Panc1 (cell line): Measurements from ENCODE around the gene MFSD6. TPM values are rescaled to one million over a fixed set of nuclear protein-coding genes. Genes with fewer than 3 reads are reported as not detected.
"Not testable (repeated sequence)": the region's sequence is repeated elsewhere in the genome, so short reads cannot be mapped to it uniquely, and the experiment has no call there.

Source experiments
- ATAC-seq: fragments of 200-7000 bp; cut with Tn5 transposase; 2 replicates; pipeline ENCODE4 v1.9.1; 2020; ENCODE audit warnings: mild to moderate bottlenecking, moderate library complexity
- Bru-seq: library from RNA; stranded (reverse); fragments of 400-500 nt; gene quantifications from one replicate; lab custom pipeline; 2021; lab: Mats Ljungman, UMichigan
- BruChase-seq, 2 experiments: library from RNA; stranded (reverse); fragments of 400-500 nt; gene quantifications; one replicate each; lab custom pipeline; 2021; lab: Mats Ljungman, UMichigan
- BruUV-seq: library from RNA; stranded (reverse); fragments of 400-500 nt; replicated peaks from 2 replicates; lab custom pipeline; 2021; lab: Mats Ljungman, UMichigan
- CTCF ChIA-PET: fragments of 300-600 bp; sonication (Branson Sonifier 250); formaldehyde crosslinking; loops from one replicate; lab custom pipeline; 2022; ENCODE audit warnings: antibody characterized with exemption; lab: Charles Lee
- POLR2A ChIA-PET: fragments of 300-600 bp; sonication (Branson Sonifier 250); formaldehyde crosslinking; loops from one replicate; lab custom pipeline; 2022; ENCODE audit warnings: antibody characterized with exemption; lab: Charles Lee
- DNase-seq: peaks from one replicate; pipeline ENCODE4 v3.0.0-alpha.2; 2010; ENCODE audit warnings: low read depth, low spot score
- H3K27ac ChIP-seq: 2 replicates; pipeline ENCODE4 v1.5.1; 2011; ENCODE audit warnings: mild to moderate bottlenecking, low read length, inconsistent platforms
- H3K27me3 ChIP-seq: fragments of 200-500 bp; sonication (Bioruptor generic); 2 replicates; pipeline ENCODE4 v1.6.0; 2014; ENCODE audit warnings: low read length, inconsistent platforms; ENCODE audit not compliant: control insufficient read depth, insufficient read depth
- H3K36me3 ChIP-seq: fragments of 200-500 bp; sonication (Bioruptor generic); 2 replicates; pipeline ENCODE4 v1.5.1; 2014; ENCODE audit warnings: inconsistent platforms, mild to moderate bottlenecking, low read length, moderate library complexity; ENCODE audit not compliant: control insufficient read depth, insufficient read depth
- H3K4me1 ChIP-seq: 2 replicates; pipeline ENCODE4 v1.5.1; 2011; ENCODE audit warnings: inconsistent platforms, mild to moderate bottlenecking, low read length, moderate library complexity; ENCODE audit not compliant: control insufficient read depth, insufficient read depth
- H3K4me3 ChIP-seq, 2 experiments: 2 replicates each; pipeline ENCODE4 v1.5.1; 2011 to 2012; ENCODE audit warnings: low read depth in 2 of 2, low read length in 2 of 2, mild to moderate bottlenecking in 2 of 2, inconsistent platforms in 1 of 2, moderate library complexity in 1 of 2
- H3K9me3 ChIP-seq: fragments of 200-500 bp; sonication (Bioruptor generic); 2 replicates; pipeline ENCODE4 v1.5.1; 2014; ENCODE audit warnings: low read depth, mild to moderate bottlenecking, inconsistent platforms, low read length, moderate library complexity; ENCODE audit not compliant: control insufficient read depth, insufficient read depth
- CTCF ChIP-seq: fragments of 450-650 bp; IDR thresholded peaks from 2 replicates; pipeline ENCODE4 v1.5.1; 2017; ENCODE audit warnings: mild to moderate bottlenecking
- POLR2AphosphoS5 ChIP-seq: IDR thresholded peaks from 2 replicates; pipeline ENCODE4 v1.6.1; 2012; ENCODE audit warnings: mild to moderate bottlenecking, low read depth, low read length, moderate library complexity
- REST ChIP-seq, 2 experiments: IDR thresholded peaks; 2 replicates each; pipeline ENCODE4 v1.6.1; 2011 to 2012; ENCODE audit warnings: low read depth in 2 of 2, control low read depth in 1 of 2, low read length in 1 of 2, mild to moderate bottlenecking in 1 of 2, moderate library complexity in 1 of 2; ENCODE audit not compliant: insufficient read depth in 1 of 2
- SIN3A ChIP-seq: IDR thresholded peaks from 2 replicates; pipeline ENCODE4 v1.6.1; 2012; ENCODE audit warnings: low read depth, mild to moderate bottlenecking, low read length, moderate library complexity, borderline replicate concordance; ENCODE audit not compliant: insufficient read depth
- TCF7L2 ChIP-seq: IDR thresholded peaks from 2 replicates; pipeline ENCODE4 v1.6.1; 2011; ENCODE audit warnings: mild to moderate bottlenecking, low read depth, low read length, inconsistent platforms
- in situ Hi-C: cut with HindIII; loops from 2 replicates; pipeline ENCODE4 v1.10.0; 2016; ENCODE audit warnings: low sequenced_read_pairs, low pct_unique_long_range_greater_than_20kb
- intact Hi-C: fragments of 100-400 bp; cut with micrococcal nuclease; formaldehyde crosslinking; loops from one replicate; pipeline ENCODE4 v1.10.0; 2022; ENCODE audit not compliant: unreplicated experiment
- long read RNA-seq: library from polyadenylated mRNA; unstranded; transcript quantifications from one replicate; pipeline ENCODE4 v2.0.0, GENCODE V29; 2021; ENCODE audit not compliant: unreplicated experiment
- polyA plus RNA-seq: library from polyadenylated mRNA; unstranded; fragments of >200 nt; gene quantifications from one replicate; pipeline ENCODE4 v1.2.1, GENCODE V29; 2012; ENCODE audit warnings: missing spikeins; ENCODE audit not compliant: insufficient read length
- total RNA-seq: library from RNA; stranded (reverse); gene quantifications from one replicate; pipeline ENCODE4 v1.2.1, GENCODE V29; 2021; ENCODE audit not compliant: unreplicated experiment

MFSD6 gene
- total RNA-seq (10.4 TPM), Bru-seq, nascent RNA (percentile 46 among the genes with signal in this experiment), BruChase-seq, experiment 1, labeled RNA remaining after a 2-hour chase (percentile 39 among the genes with signal in this experiment), BruChase-seq, experiment 2, labeled RNA remaining after a 6-hour chase (percentile 50 among the genes with signal in this experiment)
- polyA plus RNA-seq, result 11.9 TPM
- long read RNA-seq, full-length matches to known transcripts, result 4 of 22 reads
- long read RNA-seq, partial matches to known transcripts, result 2 of 22 reads
- long read RNA-seq, other reads (novel, unspliced or antisense), result 16 of 22 reads

- in situ Hi-C loops, result no loop called here
- peaks cover 13% of the 10 kb centered on the region for H3K27me3 ChIP-seq
Measured at GRCh38 chr2:190407662-190408537, at the start of gene MFSD6. Gene MFSD6 (plus strand): TSS chr2:190408355. CDS start chr2:190436030, 27,675 bp downstream.

GRCh38 chr2:190358655-190359448 lies 49.3 kb upstream of the MFSD6 start:
- CTCF ChIA-PET, H3K9me3 ChIP-seq, DNase-seq, BruUV-seq, in situ Hi-C loops, H3K27me3 ChIP-seq, H3K36me3 ChIP-seq, H3K4me3 ChIP-seq, H3K4me1 ChIP-seq, intact Hi-C loops, POLR2A ChIA-PET: not testable (repeated sequence)
- ATAC-seq, result peak; percentile 44
- peak overlapping the region; percentile 41 for H3K27ac ChIP-seq

More at GRCh38 chr2:190407662-190408537, at the start of gene MFSD6:
- H3K4me1 ChIP-seq, result peaks cover 6% of the 10 kb centered on the region
- peak within 1 kb of the TSS; percentile 51 for H3K27ac ChIP-seq
- ChIA-PET POLR2A (no interaction called here), CTCF (no interaction called here)
- intact Hi-C loops, result no loop called here
- H3K9me3 ChIP-seq, result no peaks in the 10 kb centered on the region
- no TSS peak for BruUV-seq
- DNase-seq (no peak), ATAC-seq (peak; percentile 89)
- TF ChIP-seq TCF7L2 (no peak), SIN3A (no peak), CTCF (no peak), POLR2AphosphoS5 (no peak), REST (IDR thresholded peaks at IDR 0.05; ENCODE audit: insufficient read depth in 1 of 2, low read depth in 2 of 2, low read length in 1 of 2) (no peak)
- peak within 1 kb of the TSS; percentile 54 to 56 for H3K4me3 ChIP-seq
- H3K36me3 ChIP-seq, result no peaks in the 10 kb centered on the region
